GM19452 (cell line): Measurements from ENCODE around the gene AMOTL1.
A peak's percentile ranks its signal among the peaks of the same experiment; 100 is the strongest.

Source experiments
- ATAC-seq: cut with Tn5 transposase; IDR thresholded peaks from one replicate; pipeline ENCODE4 v1.9.1; 2021; ENCODE audit not compliant: unreplicated experiment

Gene AMOTL1

GRCh38 chr11:94871491-94872185 lies 103.5 kb downstream of the AMOTL1 start:
- no peak for ATAC-seq

- ATAC-seq, result no peak
These were observed 105.9 kb downstream of the AMOTL1 start for GRCh38 chr11:94873916-94874540.

GRCh38 chr11:94876222-94876621 lies 108.1 kb downstream of the AMOTL1 start:
- no peak for ATAC-seq

GRCh38 chr11:94876645-94877442 lies 108.7 kb downstream of the AMOTL1 start:
- peak; percentile 95 for ATAC-seq

- ATAC-seq, result no peak
These were observed 109.5 kb downstream of the AMOTL1 start for GRCh38 chr11:94877443-94878200.

- no peak for ATAC-seq
These were observed 110.8 kb downstream of the AMOTL1 start for GRCh38 chr11:94879006-94879405.

GRCh38 chr11:94880216-94880615 lies 112.1 kb downstream of the AMOTL1 start:
- no peak for ATAC-seq

- no peak for ATAC-seq
These were observed 114.8 kb downstream of the AMOTL1 start for GRCh38 chr11:94882931-94883330.

- no peak for ATAC-seq
These were observed 115.7 kb downstream of the AMOTL1 start for GRCh38 chr11:94883878-94884277.

- no peak for ATAC-seq
These were observed 116.2 kb downstream of the AMOTL1 start for GRCh38 chr11:94884376-94884775.

- ATAC-seq, result peak; percentile 89
These were observed 117.0 kb downstream of the AMOTL1 start for GRCh38 chr11:94885133-94885532.

- ATAC-seq, result no peak
These were observed 117.4 kb downstream of the AMOTL1 start for GRCh38 chr11:94885581-94885980.

- no peak for ATAC-seq
These were observed 120.0 kb downstream of the AMOTL1 start for GRCh38 chr11:94888204-94888603.

- ATAC-seq, result no peak
These were observed 127.3 kb downstream of the AMOTL1 start for GRCh38 chr11:94895451-94895850.

GRCh38 chr11:94895971-94896370 lies 127.8 kb downstream of the AMOTL1 start:
- ATAC-seq, result no peak

- no peak for ATAC-seq
These were observed 129.2 kb downstream of the AMOTL1 start for GRCh38 chr11:94897330-94897768.

GRCh38 chr11:94907226-94907625 lies 139.1 kb downstream of the AMOTL1 start:
- no peak for ATAC-seq

GRCh38 chr11:94909371-94909820 lies 141.2 kb downstream of the AMOTL1 start:
- ATAC-seq, result no peak

- ATAC-seq, result no peak
These were observed 142.1 kb downstream of the AMOTL1 start for GRCh38 chr11:94910270-94910669.

- no peak for ATAC-seq
These were observed 142.6 kb downstream of the AMOTL1 start for GRCh38 chr11:94910779-94911178.

GRCh38 chr11:94912806-94913205 lies 144.7 kb downstream of the AMOTL1 start:
- no peak for ATAC-seq
